Fibroblast of lung (primary cell): ENCODE measurements around the gene DENND4B.

Source experiments
- CTCF ChIP-seq, 2 donors: IDR thresholded peaks in 1 of 2; conservative IDR thresholded peaks in 1 of 2; 1 replicate in 1 of 2; 2 replicates in 1 of 2; pipeline ENCODE4 v1.5.1; 2011 to 2012; ENCODE audit warnings: low read length in 2 of 2, control low read depth in 1 of 2, inconsistent platforms in 1 of 2, low read depth in 1 of 2, mild to moderate bottlenecking in 1 of 2
- EZH2 ChIP-seq: IDR thresholded peaks from 2 replicates; pipeline ENCODE4 v1.5.1; 2012; ENCODE audit warnings: low read length, control low read depth, mild to moderate bottlenecking; ENCODE audit errors: missing control alignments

- TF ChIP-seq CTCF (conservative IDR thresholded peaks at IDR 0.05 in 1 of 2, IDR thresholded peaks at IDR 0.05 in 1 of 2; ENCODE audit: low read depth in 1 of 2, low read length in 2 of 2) (no peak), EZH2 (no peak)
These were observed 10.6 kb upstream of the DENND4B start for GRCh38 chr1:153956997-153957715.
